Limb (tissue), 2 donors: ENCODE results near the gene NEO1.
A peak's percentile ranks its signal among the peaks of the same experiment; 100 is the strongest.
"Not testable (repeated sequence)": the region's sequence is repeated elsewhere in the genome, so short reads cannot be mapped to it uniquely, and the experiment has no call there.

Experiments used
- DNase-seq, 2 donors: peaks; one replicate each; pipeline ENCODE4 v3.0.0-alpha.2; 2016; ENCODE audit errors: extremely low spot score in 2 of 2

Gene NEO1

GRCh38 chr15:73139744-73140553, 87.7 kb downstream of the NEO1 start:
- no peak for DNase-seq

GRCh38 chr15:73141216-73141900, 89.1 kb downstream of the NEO1 start:
- DNase-seq, result no peak

GRCh38 chr15:73142802-73143762, 90.8 kb downstream of the NEO1 start:
- no peak for DNase-seq

- no peak for DNase-seq
These were observed 91.5 kb downstream of the NEO1 start for GRCh38 chr15:73143763-73144155.

GRCh38 chr15:73146419-73146818, 94.2 kb downstream of the NEO1 start:
- no peak for DNase-seq

GRCh38 chr15:73150831-73151230, 98.6 kb downstream of the NEO1 start:
- DNase-seq, result no peak

- DNase-seq, result no peak
These were observed 100.8 kb downstream of the NEO1 start for GRCh38 chr15:73153024-73153423.

- DNase-seq, result no peak
These were observed 101.2 kb downstream of the NEO1 start for GRCh38 chr15:73153447-73153846.

GRCh38 chr15:73156431-73157191, 104.3 kb downstream of the NEO1 start:
- DNase-seq, result no peak

GRCh38 chr15:73161546-73161945, 109.3 kb downstream of the NEO1 start:
- DNase-seq, result peak in 1 of 2 donors; percentile 30

GRCh38 chr15:73165435-73165834, 113.2 kb downstream of the NEO1 start:
- DNase-seq, result no peak

GRCh38 chr15:73165844-73166243, 113.6 kb downstream of the NEO1 start:
- no peak for DNase-seq

- not testable (repeated sequence) for DNase-seq
These were observed 114.4 kb downstream of the NEO1 start for GRCh38 chr15:73166711-73167110.

GRCh38 chr15:73168487-73168886, 116.2 kb downstream of the NEO1 start:
- no peak for DNase-seq

- DNase-seq, result no peak
These were observed 119.4 kb downstream of the NEO1 start for GRCh38 chr15:73171711-73172110.

GRCh38 chr15:73172508-73172907, 120.2 kb downstream of the NEO1 start:
- DNase-seq, result no peak

- DNase-seq, result no peak
These were observed 121.9 kb downstream of the NEO1 start for GRCh38 chr15:73174171-73174570.

- DNase-seq, result no peak
These were observed 123.1 kb downstream of the NEO1 start for GRCh38 chr15:73175382-73175781.

GRCh38 chr15:73176598-73176997, 124.3 kb downstream of the NEO1 start:
- DNase-seq, result no peak

GRCh38 chr15:73183071-73183470, 130.8 kb downstream of the NEO1 start:
- no peak for DNase-seq

- no peak for DNase-seq
These were observed 137.9 kb downstream of the NEO1 start for GRCh38 chr15:73190189-73190601.
